ENCODE data around the gene ANKHD1.

DNA sequence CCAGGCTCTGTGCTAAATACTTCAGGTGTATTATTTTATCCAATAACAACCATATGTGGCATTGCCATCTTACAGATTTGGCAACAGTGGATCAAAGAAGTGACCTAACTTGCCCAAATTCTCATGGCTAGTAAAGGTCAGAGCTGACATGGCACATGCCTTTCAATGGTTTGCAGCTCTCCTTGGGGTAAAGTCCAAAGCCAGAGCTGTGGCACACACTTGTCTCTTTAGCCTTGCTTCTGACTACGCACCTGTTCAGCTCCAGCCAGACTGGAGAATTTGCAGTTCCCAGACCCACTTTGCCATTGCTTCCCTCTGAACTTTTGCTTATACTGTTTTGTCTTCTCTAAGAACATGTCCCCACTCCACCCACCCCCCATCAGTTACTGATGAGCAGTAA is 168.9 kb downstream of the ANKHD1 start:
- TF ChIP-seq, protein P1, sequence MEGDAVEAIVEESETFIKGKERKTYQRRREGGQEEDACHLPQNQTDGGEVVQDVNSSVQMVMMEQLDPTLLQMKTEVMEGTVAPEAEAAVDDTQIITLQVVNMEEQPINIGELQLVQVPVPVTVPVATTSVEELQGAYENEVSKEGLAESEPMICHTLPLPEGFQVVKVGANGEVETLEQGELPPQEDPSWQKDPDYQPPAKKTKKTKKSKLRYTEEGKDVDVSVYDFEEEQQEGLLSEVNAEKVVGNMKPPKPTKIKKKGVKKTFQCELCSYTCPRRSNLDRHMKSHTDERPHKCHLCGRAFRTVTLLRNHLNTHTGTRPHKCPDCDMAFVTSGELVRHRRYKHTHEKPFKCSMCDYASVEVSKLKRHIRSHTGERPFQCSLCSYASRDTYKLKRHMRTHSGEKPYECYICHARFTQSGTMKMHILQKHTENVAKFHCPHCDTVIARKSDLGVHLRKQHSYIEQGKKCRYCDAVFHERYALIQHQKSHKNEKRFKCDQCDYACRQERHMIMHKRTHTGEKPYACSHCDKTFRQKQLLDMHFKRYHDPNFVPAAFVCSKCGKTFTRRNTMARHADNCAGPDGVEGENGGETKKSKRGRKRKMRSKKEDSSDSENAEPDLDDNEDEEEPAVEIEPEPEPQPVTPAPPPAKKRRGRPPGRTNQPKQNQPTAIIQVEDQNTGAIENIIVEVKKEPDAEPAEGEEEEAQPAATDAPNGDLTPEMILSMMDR (IDR thresholded peaks at IDR 0.05): no peak
- TF ChIP-seq POLR2A (IDR thresholded peaks at IDR 0.05) (no peak), POLR2AphosphoS5 (IDR thresholded peaks at IDR 0.05) (no peak), EP300 (IDR thresholded peaks at IDR 0.05; ENCODE audit: low read depth) (no peak)

All from transverse colon (tissue), 4 donors.